GM12865 (cell line): ENCODE measurements around the gene SVIL.
"Not testable (repeated sequence)": the region's sequence is repeated elsewhere in the genome, so short reads cannot be mapped to it uniquely, and the experiment has no call there.

ENCODE experiments used
- DNase-seq: peaks from one replicate; pipeline ENCODE4 v3.0.0; 2010; ENCODE audit warnings: low read depth
- H3K4me3 ChIP-seq: 2 replicates; pipeline ENCODE4 v1.5.1; 2011; ENCODE audit warnings: mild to moderate bottlenecking, low read depth, low read length, control low read depth
- CTCF ChIP-seq: IDR thresholded peaks from 2 replicates; pipeline ENCODE4 v1.5.1; 2011; ENCODE audit warnings: low read length, control low read depth, low read depth, inconsistent platforms; ENCODE audit not compliant: insufficient read depth; ENCODE audit errors: missing control alignments

The SVIL gene

DNA sequence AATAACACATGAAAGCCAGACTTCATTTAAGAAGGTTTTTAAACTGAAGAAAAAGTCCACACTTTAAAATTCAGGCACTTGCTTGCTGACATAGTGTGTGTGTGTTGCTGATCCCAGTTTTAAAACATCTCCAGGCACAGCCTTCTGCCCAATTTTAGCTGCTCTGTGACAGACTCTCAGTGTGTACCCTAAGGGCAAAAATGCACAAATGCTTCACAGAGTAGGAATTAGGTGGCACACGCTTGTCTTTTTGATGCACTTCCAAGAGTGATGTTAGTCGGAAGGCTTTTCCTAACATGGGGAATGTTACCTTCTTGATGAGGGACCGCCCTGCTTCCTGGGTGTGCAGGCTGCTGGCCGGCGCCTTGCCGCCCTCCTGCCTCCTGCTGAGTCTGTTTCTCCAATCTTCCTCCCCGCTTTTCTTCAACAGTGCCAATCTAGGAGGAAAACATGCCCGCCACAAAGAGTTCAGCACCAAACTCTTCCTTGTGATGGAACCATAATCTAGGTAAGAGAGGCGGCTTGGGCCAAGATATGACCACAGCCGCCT is 122.3 kb downstream of the SVIL start:
- DNase-seq, result no peak
- H3K4me3 ChIP-seq, result no peak overlapping the region
- no peak for TF ChIP-seq CTCF

GRCh38 chr10:29511806-29512205 is 123.0 kb downstream of the SVIL start:
- H3K4me3 ChIP-seq, DNase-seq: not testable (repeated sequence)

- H3K4me3 ChIP-seq, DNase-seq: not testable (repeated sequence)
These were observed 124.2 kb downstream of the SVIL start for GRCh38 chr10:29510483-29511157.

GRCh38 chr10:29508554-29509244 is 126.1 kb downstream of the SVIL start:
- no peak overlapping the region for H3K4me3 ChIP-seq
- no peak for DNase-seq
- no peak for TF ChIP-seq CTCF

DNA sequence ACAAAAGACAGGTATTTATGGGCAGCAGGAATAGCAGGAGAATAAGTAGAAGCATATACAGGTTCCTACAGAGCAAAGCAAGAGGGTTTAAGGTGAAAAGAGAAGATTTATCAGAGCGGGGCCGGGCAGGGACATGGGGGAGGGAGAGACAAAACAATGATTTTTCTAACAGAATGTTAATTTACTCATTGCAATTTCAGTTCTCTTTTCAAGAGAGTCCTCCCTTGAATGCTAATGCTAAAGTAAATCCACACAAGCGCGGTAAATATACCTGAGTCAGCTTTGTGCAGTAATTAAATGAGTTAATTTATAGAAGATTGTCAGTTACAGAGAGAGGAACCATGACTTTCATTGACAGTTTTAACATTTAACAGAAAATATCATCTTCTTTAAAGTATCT is 127.0 kb downstream of the SVIL start:
- not testable (repeated sequence) for H3K4me3 ChIP-seq, DNase-seq

- DNase-seq, result peak; percentile 9
- H3K4me3 ChIP-seq, result not testable (repeated sequence)
These were observed 128.3 kb downstream of the SVIL start for GRCh38 chr10:29506324-29506921.

DNA sequence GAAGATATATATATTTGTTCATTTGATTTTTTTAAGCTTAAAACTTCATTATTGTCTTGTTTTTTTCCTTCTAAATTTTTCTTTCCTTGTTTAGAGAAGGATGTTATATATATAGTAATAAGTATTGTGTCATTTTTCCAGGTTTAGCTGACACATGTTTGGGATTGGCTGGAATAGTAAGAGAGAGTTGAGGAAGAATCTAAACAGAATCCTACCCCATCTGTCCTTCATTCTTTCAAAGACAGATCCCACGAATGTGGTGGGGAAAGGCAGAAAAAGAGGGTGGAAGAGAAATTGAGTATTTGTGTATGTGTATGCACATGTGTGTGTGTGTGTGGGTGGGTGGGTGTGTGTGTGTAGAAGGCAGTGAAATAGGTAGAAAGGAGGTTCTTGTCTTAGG is 132.4 kb downstream of the SVIL start:
- no peak for DNase-seq
- TF ChIP-seq CTCF, result no peak
- H3K4me3 ChIP-seq, result no peak overlapping the region

- no peak for DNase-seq
- TF ChIP-seq CTCF, result no peak
- no peak overlapping the region for H3K4me3 ChIP-seq
These were observed 133.1 kb downstream of the SVIL start for GRCh38 chr10:29501692-29502091.

GRCh38 chr10:29499993-29500537 is 134.7 kb downstream of the SVIL start:
- H3K4me3 ChIP-seq, result no peak overlapping the region
- no peak for TF ChIP-seq CTCF
- no peak for DNase-seq
